ENCODE results near the gene USH2A. TPM values are rescaled to one million over a fixed set of nuclear protein-coding genes. Genes with fewer than 3 reads are reported as not detected.

Gene USH2A
- polyA plus RNA-seq, 2 of the 4 experiments (the other 2 are of a cell fraction): not detected

- Histone ChIP-seq H3K4me2 (no peak overlapping the region), H3K27ac (no peak overlapping the region), H3K9me3 (no peaks in the 10 kb centered on the region), H3K4me3 (no peak overlapping the region), H3K4me1 (no peaks in the 10 kb centered on the region)
- ChIA-PET POLR2A (no interaction called here), CTCF (no interaction called here)
- no peak for FAIRE-seq
- TF ChIP-seq NPAS2 (CRISPR knock-in tag; IDR thresholded peaks at IDR 0.05; ENCODE audit: borderline replicate concordance) (no peak), GATA3 (IDR thresholded peaks at IDR 0.05; ENCODE audit: borderline replicate concordance) (no peak), TFCP2L1 (CRISPR knock-in tag; IDR thresholded peaks at IDR 0.05) (no peak), EHF (CRISPR knock-in tag; IDR thresholded peaks at IDR 0.05) (no peak), JUN (IDR thresholded peaks at IDR 0.05) (no peak), CHD2 (IDR thresholded peaks at IDR 0.05; ENCODE audit: low read length, partially characterized antibody) (no peak), RAD21 (conservative IDR thresholded peaks at IDR 0.05 in 1 of 2, IDR thresholded peaks at IDR 0.05 in 1 of 2) (no peak), ZNF302 (CRISPR knock-in tag; IDR thresholded peaks at IDR 0.05) (no peak), HMGXB4 (CRISPR knock-in tag; IDR thresholded peaks at IDR 0.05; ENCODE audit: borderline replicate concordance) (no peak), ZSCAN20 (CRISPR knock-in tag; IDR thresholded peaks at IDR 0.05) (no peak), HOXB13 (CRISPR knock-in tag; IDR thresholded peaks at IDR 0.05; ENCODE audit: low read depth) (no peak), ESRRA (IDR thresholded peaks at IDR 0.05; ENCODE audit: borderline replicate concordance, low read length) (no peak), SMC3 (IDR thresholded peaks at IDR 0.05) (no peak), ZC3H11A (IDR thresholded peaks at IDR 0.05) (no peak), SREBF2 (IDR thresholded peaks at IDR 0.05) (no peak), TP53 (CRISPR knock-in tag; IDR thresholded peaks at IDR 0.05) (no peak), CBX8 (IDR thresholded peaks at IDR 0.05) (no peak)
- no peak for DNase-seq (ENCODE audit: low read depth in 1 of 2, low spot score in 1 of 2)
- no peak for ATAC-seq
Observed at GRCh38 chr1:215719552-215719951, 703.7 kb downstream of the USH2A start.

DNA sequence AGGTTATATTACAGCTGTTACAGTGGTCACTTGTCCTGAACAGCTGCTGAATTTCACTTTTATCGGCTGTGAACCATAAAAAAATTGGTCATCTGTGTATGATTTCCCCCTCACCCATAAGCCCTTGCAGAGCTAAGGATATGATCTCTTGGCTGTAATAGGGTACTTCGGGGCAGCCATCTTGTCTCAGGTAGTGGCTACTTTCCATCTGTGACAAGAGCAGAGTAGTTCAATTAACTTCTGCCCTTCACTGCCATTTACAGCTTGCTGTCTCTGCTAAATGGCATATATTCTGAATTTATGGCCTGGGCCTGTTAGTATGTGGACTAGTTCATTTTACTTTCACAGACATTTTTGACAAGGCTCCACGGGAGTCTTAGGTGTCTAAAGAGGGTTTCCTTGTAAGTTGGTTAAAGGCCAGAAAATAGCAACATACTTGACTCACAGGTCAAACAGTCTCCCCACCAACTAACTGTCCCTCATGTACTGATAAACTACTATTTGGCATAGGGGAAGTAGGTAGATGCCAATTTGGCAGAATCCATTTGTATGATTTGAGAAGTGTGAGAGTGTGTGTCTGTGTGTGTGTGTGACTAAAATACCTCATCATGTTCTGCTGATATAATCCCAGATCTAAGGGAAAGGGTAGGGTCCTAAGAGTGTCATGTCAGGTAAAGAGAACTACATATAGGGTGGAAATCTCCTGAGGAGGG lies 704.5 kb downstream of the USH2A start:
- no peak for FAIRE-seq
- H3K27ac ChIP-seq: no peak overlapping the region
- TF ChIP-seq GATA3 (IDR thresholded peaks at IDR 0.05; ENCODE audit: borderline replicate concordance) (no peak), EP300 (IDR thresholded peaks at IDR 0.05) (no peak), MAZ (IDR thresholded peaks at IDR 0.05; ENCODE audit: borderline replicate concordance, low read depth, low read length) (no peak), KDM5A (IDR thresholded peaks at IDR 0.05) (no peak), EHF (CRISPR knock-in tag; IDR thresholded peaks at IDR 0.05) (no peak), CEBPB (IDR thresholded peaks at IDR 0.05) (no peak), NFE2L2 (conservative IDR thresholded peaks at IDR 0.05; ENCODE audit: low read length) (no peak), HOXA7 (CRISPR knock-in tag; IDR thresholded peaks at IDR 0.05) (no peak), ZSCAN20 (CRISPR knock-in tag; IDR thresholded peaks at IDR 0.05) (no peak), PHF8 (IDR thresholded peaks at IDR 0.05; ENCODE audit: borderline replicate concordance, low read depth) (no peak), TP53 (CRISPR knock-in tag; IDR thresholded peaks at IDR 0.05) (no peak), EHMT2 (IDR thresholded peaks at IDR 0.05; ENCODE audit: low read depth) (no peak), ZFP36 (IDR thresholded peaks at IDR 0.05; ENCODE audit: borderline replicate concordance, partially characterized antibody) (no peak), RNF2 (IDR thresholded peaks at IDR 0.05; ENCODE audit: borderline replicate concordance, low read depth) (no peak), CHD4 (IDR thresholded peaks at IDR 0.05; ENCODE audit: borderline replicate concordance) (no peak), CBX8 (IDR thresholded peaks at IDR 0.05) (no peak), MAFK (IDR thresholded peaks at IDR 0.05; ENCODE audit: partially characterized antibody) (no peak), HES2 (IDR thresholded peaks at IDR 0.05) (no peak)
- TF ChIP-seq, protein P1, sequence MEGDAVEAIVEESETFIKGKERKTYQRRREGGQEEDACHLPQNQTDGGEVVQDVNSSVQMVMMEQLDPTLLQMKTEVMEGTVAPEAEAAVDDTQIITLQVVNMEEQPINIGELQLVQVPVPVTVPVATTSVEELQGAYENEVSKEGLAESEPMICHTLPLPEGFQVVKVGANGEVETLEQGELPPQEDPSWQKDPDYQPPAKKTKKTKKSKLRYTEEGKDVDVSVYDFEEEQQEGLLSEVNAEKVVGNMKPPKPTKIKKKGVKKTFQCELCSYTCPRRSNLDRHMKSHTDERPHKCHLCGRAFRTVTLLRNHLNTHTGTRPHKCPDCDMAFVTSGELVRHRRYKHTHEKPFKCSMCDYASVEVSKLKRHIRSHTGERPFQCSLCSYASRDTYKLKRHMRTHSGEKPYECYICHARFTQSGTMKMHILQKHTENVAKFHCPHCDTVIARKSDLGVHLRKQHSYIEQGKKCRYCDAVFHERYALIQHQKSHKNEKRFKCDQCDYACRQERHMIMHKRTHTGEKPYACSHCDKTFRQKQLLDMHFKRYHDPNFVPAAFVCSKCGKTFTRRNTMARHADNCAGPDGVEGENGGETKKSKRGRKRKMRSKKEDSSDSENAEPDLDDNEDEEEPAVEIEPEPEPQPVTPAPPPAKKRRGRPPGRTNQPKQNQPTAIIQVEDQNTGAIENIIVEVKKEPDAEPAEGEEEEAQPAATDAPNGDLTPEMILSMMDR (IDR thresholded peaks at IDR 0.05): no peak
- no peaks in the 10 kb centered on the region for H3K4me1 ChIP-seq
- no peak for DNase-seq (ENCODE audit: low read depth in 1 of 2, low spot score in 1 of 2)
- ATAC-seq: no peak
- WGBS (ENCODE audit: missing lambda C conversion rate): 21% methylated on average over 3 of the region's 3 CpGs
- no peaks in the 10 kb centered on the region for H3K9me3 ChIP-seq
- no peak overlapping the region for H3K4me3 ChIP-seq
- no peak overlapping the region for H3K4me2 ChIP-seq
- ChIA-PET POLR2A (no interaction called here), CTCF (no interaction called here)
